Neural crest cell (in vitro differentiated cells): ENCODE results near the gene FAM149A. TPM values are rescaled to one million over a fixed set of nuclear protein-coding genes. Genes with fewer than 3 reads are reported as not detected.

Experiments used
- DNase-seq: peaks from one replicate; pipeline ENCODE4 v3.0.0; 2021; ENCODE audit warnings: low read depth, mixed read lengths, low spot score
- H3K27ac Mint-ChIP-seq: one replicate; pipeline ENCODE4 v1.8.0; 2021; ENCODE audit warnings: mild to moderate bottlenecking, mixed read lengths; ENCODE audit not compliant: unreplicated experiment
- H3K27me3 Mint-ChIP-seq: 2 replicates; pipeline ENCODE4 v1.8.0; 2021; ENCODE audit warnings: low read depth, mild to moderate bottlenecking, mixed read lengths
- H3K36me3 Mint-ChIP-seq: 2 replicates; pipeline ENCODE4 v1.8.0; 2021; ENCODE audit warnings: low read depth, mild to moderate bottlenecking, mixed read lengths
- H3K4me1 Mint-ChIP-seq: 2 replicates; pipeline ENCODE4 v1.8.0; 2021; ENCODE audit warnings: mixed read lengths
- H3K4me3 Mint-ChIP-seq: one replicate; pipeline ENCODE4 v1.8.0; 2021; ENCODE audit warnings: mild to moderate bottlenecking, mixed read lengths
- H3K9me3 Mint-ChIP-seq: 2 replicates; pipeline ENCODE4 v1.8.0; 2021; ENCODE audit warnings: mixed read lengths
- CTCF ChIP-seq: fragments of 200-600 bp; sonication (generic); conservative IDR thresholded peaks from 2 replicates; pipeline ENCODE4 v1.5.0; 2021; ENCODE audit warnings: antibody characterized with exemption, mild to moderate bottlenecking
- total RNA-seq: library from RNA; stranded (reverse); gene quantifications from 2 replicates; pipeline ENCODE4 v1.2.1, GENCODE V29; 2021

The FAM149A gene
- total RNA-seq, 1 donor from 2014 or later = 5.6 TPM

GRCh38 chr4:186146458-186146857 lies 42.0 kb downstream of the FAM149A start:
- H3K4me3 Mint-ChIP-seq = peak overlapping the region; percentile 93
- no peaks in the 10 kb centered on the region for H3K9me3 Mint-ChIP-seq
- peaks cover 18% of the 10 kb centered on the region for H3K4me1 Mint-ChIP-seq
- H3K27ac Mint-ChIP-seq = no peak overlapping the region
- H3K36me3 Mint-ChIP-seq = no peaks in the 10 kb centered on the region
- peaks cover 22% of the 10 kb centered on the region for H3K27me3 Mint-ChIP-seq
- DNase-seq = no peak
- no peak for TF ChIP-seq CTCF

- no peaks in the 10 kb centered on the region for H3K9me3 Mint-ChIP-seq
These were observed 44.0 kb downstream of the FAM149A start for GRCh38 chr4:186148336-186148975.

GRCh38 chr4:186149872-186150271 lies 45.4 kb downstream of the FAM149A start:
- Mint-ChIP-seq H3K4me3 (no peak overlapping the region), H3K4me1 (peaks cover 17% of the 10 kb centered on the region), H3K9me3 (no peaks in the 10 kb centered on the region), H3K36me3 (no peaks in the 10 kb centered on the region), H3K27ac (no peak overlapping the region), H3K27me3 (peaks cover 15% of the 10 kb centered on the region)
- TF ChIP-seq CTCF = peak; percentile 72
- peak; percentile 64 for DNase-seq

More at GRCh38 chr4:186148336-186148975, 44.0 kb downstream of the FAM149A start:
- TF ChIP-seq CTCF = no peak
- Mint-ChIP-seq H3K4me1 (peaks cover 18% of the 10 kb centered on the region), H3K4me3 (no peak overlapping the region), H3K27ac (no peak overlapping the region), H3K36me3 (no peaks in the 10 kb centered on the region), H3K27me3 (peaks cover 22% of the 10 kb centered on the region)
- DNase-seq = no peak

- Mint-ChIP-seq H3K4me1 (peaks cover 9% of the 10 kb centered on the region), H3K9me3 (no peaks in the 10 kb centered on the region), H3K27me3 (peaks cover 11% of the 10 kb centered on the region), H3K4me3 (no peak overlapping the region), H3K36me3 (no peaks in the 10 kb centered on the region), H3K27ac (no peak overlapping the region)
- DNase-seq = no peak
- TF ChIP-seq CTCF = no peak
These were observed 46.4 kb downstream of the FAM149A start for GRCh38 chr4:186150926-186151325.

GRCh38 chr4:186151499-186151898 lies 47.0 kb downstream of the FAM149A start:
- DNase-seq = no peak
- TF ChIP-seq CTCF = no peak
- Mint-ChIP-seq H3K36me3 (no peaks in the 10 kb centered on the region), H3K27me3 (peaks cover 7% of the 10 kb centered on the region), H3K4me1 (peaks cover 7% of the 10 kb centered on the region), H3K27ac (no peak overlapping the region), H3K9me3 (no peaks in the 10 kb centered on the region), H3K4me3 (no peak overlapping the region)
